GM21381 (cell line): ENCODE results near the gene MSL3B.

Experiments
- ATAC-seq: cut with Tn5 transposase; IDR thresholded peaks from one replicate; pipeline ENCODE4 v1.9.1; 2021; ENCODE audit warnings: mild to moderate bottlenecking, moderate library complexity; ENCODE audit not compliant: unreplicated experiment

Gene MSL3B

GRCh38 chr2:233835230-233836186 lies 32.7 kb downstream of the MSL3B start:
- no peak for ATAC-seq

GRCh38 chr2:233833345-233833744 lies 34.8 kb downstream of the MSL3B start:
- ATAC-seq: no peak

GRCh38 chr2:233832869-233833311 lies 35.3 kb downstream of the MSL3B start:
- ATAC-seq: no peak

GRCh38 chr2:233832414-233832813 lies 35.8 kb downstream of the MSL3B start:
- ATAC-seq: no peak

GRCh38 chr2:233831861-233832260 lies 36.3 kb downstream of the MSL3B start:
- ATAC-seq: no peak

- no peak for ATAC-seq
Observed at GRCh38 chr2:233831011-233831721, 37.0 kb downstream of the MSL3B start.

GRCh38 chr2:233830111-233830802 lies 37.9 kb downstream of the MSL3B start:
- no peak for ATAC-seq

GRCh38 chr2:233829193-233830110 lies 38.7 kb downstream of the MSL3B start:
- ATAC-seq: no peak

GRCh38 chr2:233828546-233829192 lies 39.5 kb downstream of the MSL3B start:
- ATAC-seq: no peak

GRCh38 chr2:233824373-233824772 lies 43.8 kb downstream of the MSL3B start:
- no peak for ATAC-seq

- ATAC-seq: no peak
Observed at GRCh38 chr2:233823731-233824121, 44.5 kb downstream of the MSL3B start.

GRCh38 chr2:233822781-233823730 lies 45.1 kb downstream of the MSL3B start:
- ATAC-seq: no peak

GRCh38 chr2:233822101-233822771 lies 46.0 kb downstream of the MSL3B start:
- ATAC-seq: no peak

- ATAC-seq: no peak
Observed at GRCh38 chr2:233821709-233822100, 46.5 kb downstream of the MSL3B start.

GRCh38 chr2:233821196-233821595 lies 47.0 kb downstream of the MSL3B start:
- ATAC-seq: no peak

GRCh38 chr2:233820774-233821105 lies 47.4 kb downstream of the MSL3B start:
- no peak for ATAC-seq

GRCh38 chr2:233819884-233820773 lies 48.1 kb downstream of the MSL3B start:
- ATAC-seq: no peak
